HEK293 (cell line): ENCODE data around the gene DGKD.

Experiments
- CTCF ChIA-PET: fragments of 350-600 bp; formaldehyde crosslinking; extraction: SDS; loops from one replicate; lab custom pipeline; 2021; ENCODE audit warnings: antibody characterized with exemption; lab: Yijun Ruan, JAX
- POLR2A ChIA-PET: fragments of 300-600 bp; formaldehyde crosslinking; extraction: SDS; loops from one replicate; lab custom pipeline; 2020; ENCODE audit warnings: antibody characterized with exemption, inconsistent platforms; lab: Yijun Ruan, JAX
- H3K27ac ChIP-seq: fragments of 200-500 bp; sonication (Bioruptor generic); 2 replicates; pipeline ENCODE4 v1.5.1; 2014; ENCODE audit warnings: low read depth, low read length, control low read depth, inconsistent platforms; ENCODE audit errors: extremely low read depth
- H3K36me3 ChIP-seq, 2 experiments: fragments of 200-500 bp in 1 of 2; sonication (Bioruptor generic) in 1 of 2; 1 replicate in 1 of 2; 2 replicates in 1 of 2; pipeline ENCODE4 v1.5.1; 2014 to 2017; ENCODE audit warnings: inconsistent platforms in 2 of 2, low read length in 2 of 2; ENCODE audit not compliant: control insufficient read depth in 2 of 2, insufficient read depth in 1 of 2
- H3K4me1 ChIP-seq: fragments of 200-500 bp; sonication (Bioruptor generic); 2 replicates; pipeline ENCODE4 v1.5.1; 2014; ENCODE audit warnings: mild to moderate bottlenecking, low read length, inconsistent platforms; ENCODE audit not compliant: control insufficient read depth, insufficient read depth
- H3K4me3 ChIP-seq: 2 replicates; pipeline ENCODE4 v1.5.1; 2011; ENCODE audit warnings: low read depth, mild to moderate bottlenecking, control low read depth, low read length, moderate library complexity
- H3K9me3 ChIP-seq: fragments of 200-500 bp; sonication (Bioruptor generic); 2 replicates; pipeline ENCODE4 v1.5.1; 2014; ENCODE audit warnings: low read depth, low read length, inconsistent platforms; ENCODE audit not compliant: control insufficient read depth, insufficient read depth
- GLIS1 ChIP-seq: fragments of 450-650 bp; formaldehyde crosslinking; IDR thresholded peaks from 2 replicates; pipeline ENCODE4 v1.5.1; 2016; ENCODE audit warnings: missing biosample characterization, missing genetic modification characterization
- MEIS1 ChIP-seq: sonication (generic); formaldehyde crosslinking; IDR thresholded peaks from 2 replicates; pipeline ENCODE4 v1.8.1; 2022; ENCODE audit warnings: missing genetic modification reagents, mild to moderate bottlenecking, borderline replicate concordance
- SP3 ChIP-seq: fragments of 450-650 bp; formaldehyde crosslinking; IDR thresholded peaks from 2 replicates; pipeline ENCODE4 v1.5.1; 2016; ENCODE audit warnings: missing biosample characterization, missing genetic modification characterization
- WT1 ChIP-seq: fragments of 450-650 bp; formaldehyde crosslinking; IDR thresholded peaks from 2 replicates; pipeline ENCODE4 v1.5.1; 2016; ENCODE audit warnings: missing biosample characterization, missing genetic modification characterization
- ZBTB17 ChIP-seq: fragments of 450-650 bp; formaldehyde crosslinking; IDR thresholded peaks from 2 replicates; pipeline ENCODE4 v1.5.1; 2016; ENCODE audit warnings: missing biosample characterization, missing genetic modification characterization
- ZFP3 ChIP-seq: fragments of 450-650 bp; formaldehyde crosslinking; IDR thresholded peaks from 2 replicates; pipeline ENCODE4 v1.5.1; 2016; ENCODE audit warnings: low read depth, missing biosample characterization, missing genetic modification characterization
- ZNF10 ChIP-seq: fragments of 450-650 bp; formaldehyde crosslinking; IDR thresholded peaks from 2 replicates; pipeline ENCODE4 v1.5.1; 2017; ENCODE audit warnings: missing biosample characterization, missing genetic modification characterization
- ZNF146 ChIP-seq: fragments of 450-650 bp; formaldehyde crosslinking; IDR thresholded peaks from 2 replicates; pipeline ENCODE4 v1.5.1; 2016; ENCODE audit warnings: missing biosample characterization, missing genetic modification characterization
- ZNF23 ChIP-seq: fragments of 450-650 bp; formaldehyde crosslinking; IDR thresholded peaks from 2 replicates; pipeline ENCODE4 v1.5.1; 2016; ENCODE audit warnings: missing biosample characterization, missing genetic modification characterization, borderline replicate concordance
- ZNF391 ChIP-seq: fragments of 450-650 bp; formaldehyde crosslinking; IDR thresholded peaks from 2 replicates; pipeline ENCODE4 v1.5.1; 2016; ENCODE audit warnings: low read depth, missing biosample characterization, missing genetic modification characterization, borderline replicate concordance
- ZNF548 ChIP-seq: fragments of 450-650 bp; formaldehyde crosslinking; IDR thresholded peaks from 2 replicates; pipeline ENCODE4 v1.5.1; 2016; ENCODE audit warnings: missing biosample characterization, missing genetic modification characterization
- ZNF549 ChIP-seq: fragments of 450-650 bp; IDR thresholded peaks from 2 replicates; pipeline ENCODE4 v1.5.1; 2018; ENCODE audit warnings: missing biosample characterization, missing genetic modification characterization, mild to moderate bottlenecking, inconsistent platforms, moderate library complexity
- ZNF701 ChIP-seq: fragments of 450-650 bp; formaldehyde crosslinking; IDR thresholded peaks from 2 replicates; pipeline ENCODE4 v1.5.1; 2016; ENCODE audit warnings: missing biosample characterization, missing genetic modification characterization
- ZNF707 ChIP-seq: fragments of 450-650 bp; formaldehyde crosslinking; IDR thresholded peaks from 2 replicates; pipeline ENCODE4 v1.5.1; 2016; ENCODE audit warnings: missing biosample characterization, missing genetic modification characterization
- TF ChIP-seq, protein P1 (sequence below): fragments of 450-650 bp; formaldehyde crosslinking; IDR thresholded peaks from 2 replicates; pipeline ENCODE4 v1.5.1; 2016; ENCODE audit warnings: missing biosample characterization, missing genetic modification characterization
- TF ChIP-seq, protein P2 (sequence below): sonication (generic); formaldehyde crosslinking; IDR thresholded peaks from 2 replicates; pipeline ENCODE4 v1.8.1; 2022; ENCODE audit warnings: mild to moderate bottlenecking, moderate library complexity, missing genetic modification reagents
- TF ChIP-seq, protein P3 (sequence below): fragments of 450-650 bp; formaldehyde crosslinking; IDR thresholded peaks from 2 replicates; pipeline ENCODE4; 2016; ENCODE audit warnings: missing biosample characterization, missing genetic modification characterization
- TF ChIP-seq, protein P4 (sequence below): fragments of 450-650 bp; formaldehyde crosslinking; IDR thresholded peaks from 2 replicates; pipeline ENCODE4 v1.5.1; 2016; ENCODE audit warnings: missing biosample characterization, missing genetic modification characterization
- TF ChIP-seq, protein P5 (sequence below): fragments of 450-650 bp; formaldehyde crosslinking; IDR thresholded peaks from 2 replicates; pipeline ENCODE4 v1.5.1; 2016; ENCODE audit warnings: missing biosample characterization, missing genetic modification characterization

Gene DGKD

DNA sequence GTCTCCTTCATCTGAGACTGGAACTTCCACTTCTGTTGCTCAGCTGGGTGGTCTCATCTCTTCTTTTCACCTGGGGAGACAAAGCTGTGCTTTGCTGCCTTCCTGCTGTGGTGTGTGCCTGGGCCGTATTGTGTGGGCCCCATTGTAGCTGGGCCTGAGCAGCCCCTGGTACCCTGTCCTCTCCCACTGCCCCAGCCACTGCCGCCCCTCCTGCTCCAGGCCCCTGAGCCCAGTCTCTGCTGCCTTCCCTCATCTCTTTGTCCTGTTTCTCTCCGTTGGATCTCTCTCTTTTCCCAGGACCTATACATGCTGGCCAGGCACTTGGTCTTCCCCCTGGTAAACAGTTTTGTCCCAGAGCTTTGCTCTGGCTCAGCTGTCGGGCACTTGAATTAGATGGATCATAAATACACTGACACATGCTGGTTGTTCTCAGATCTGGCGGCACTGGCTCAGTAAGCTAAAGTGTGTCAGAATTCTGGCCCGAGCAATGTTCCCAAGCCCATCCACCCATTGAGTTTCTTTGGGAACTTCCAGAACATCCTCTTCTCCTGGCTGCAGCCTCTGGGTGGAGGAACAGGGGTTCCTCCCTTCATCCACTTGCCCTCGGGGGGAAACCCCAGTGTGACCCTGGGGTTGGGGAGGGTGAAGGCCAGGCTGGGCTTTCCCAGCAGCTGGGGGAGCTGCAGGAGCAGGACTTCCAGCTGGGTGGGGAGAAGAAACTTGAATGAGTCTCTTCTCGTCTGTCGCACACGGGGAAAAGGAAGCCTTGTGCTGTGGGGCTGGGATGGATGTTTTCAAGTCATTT is 99.0 kb downstream of the DGKD start (continued):
- TF ChIP-seq, protein P1, sequence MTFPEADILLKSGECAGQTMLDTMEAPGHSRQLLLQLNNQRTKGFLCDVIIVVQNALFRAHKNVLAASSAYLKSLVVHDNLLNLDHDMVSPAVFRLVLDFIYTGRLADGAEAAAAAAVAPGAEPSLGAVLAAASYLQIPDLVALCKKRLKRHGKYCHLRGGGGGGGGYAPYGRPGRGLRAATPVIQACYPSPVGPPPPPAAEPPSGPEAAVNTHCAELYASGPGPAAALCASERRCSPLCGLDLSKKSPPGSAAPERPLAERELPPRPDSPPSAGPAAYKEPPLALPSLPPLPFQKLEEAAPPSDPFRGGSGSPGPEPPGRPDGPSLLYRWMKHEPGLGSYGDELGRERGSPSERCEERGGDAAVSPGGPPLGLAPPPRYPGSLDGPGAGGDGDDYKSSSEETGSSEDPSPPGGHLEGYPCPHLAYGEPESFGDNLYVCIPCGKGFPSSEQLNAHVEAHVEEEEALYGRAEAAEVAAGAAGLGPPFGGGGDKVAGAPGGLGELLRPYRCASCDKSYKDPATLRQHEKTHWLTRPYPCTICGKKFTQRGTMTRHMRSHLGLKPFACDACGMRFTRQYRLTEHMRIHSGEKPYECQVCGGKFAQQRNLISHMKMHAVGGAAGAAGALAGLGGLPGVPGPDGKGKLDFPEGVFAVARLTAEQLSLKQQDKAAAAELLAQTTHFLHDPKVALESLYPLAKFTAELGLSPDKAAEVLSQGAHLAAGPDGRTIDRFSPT (tag by site-specific recombination): no peak
- TF ChIP-seq ZBTB17 (tag by site-specific recombination) (no peak), ZNF146 (tag by site-specific recombination) (no peak), ZNF701 (tag by site-specific recombination) (no peak), ZNF10 (tag by site-specific recombination) (no peak), SP3 (tag by site-specific recombination) (no peak), WT1 (tag by site-specific recombination) (no peak)
- TF ChIP-seq, protein P2, sequence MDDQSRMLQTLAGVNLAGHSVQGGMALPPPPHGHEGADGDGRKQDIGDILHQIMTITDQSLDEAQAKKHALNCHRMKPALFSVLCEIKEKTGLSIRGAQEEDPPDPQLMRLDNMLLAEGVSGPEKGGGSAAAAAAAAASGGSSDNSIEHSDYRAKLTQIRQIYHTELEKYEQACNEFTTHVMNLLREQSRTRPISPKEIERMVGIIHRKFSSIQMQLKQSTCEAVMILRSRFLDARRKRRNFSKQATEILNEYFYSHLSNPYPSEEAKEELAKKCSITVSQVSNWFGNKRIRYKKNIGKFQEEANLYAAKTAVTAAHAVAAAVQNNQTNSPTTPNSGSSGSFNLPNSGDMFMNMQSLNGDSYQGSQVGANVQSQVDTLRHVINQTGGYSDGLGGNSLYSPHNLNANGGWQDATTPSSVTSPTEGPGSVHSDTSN (CRISPR knock-in tag): no peak
- TF ChIP-seq, protein P3, sequence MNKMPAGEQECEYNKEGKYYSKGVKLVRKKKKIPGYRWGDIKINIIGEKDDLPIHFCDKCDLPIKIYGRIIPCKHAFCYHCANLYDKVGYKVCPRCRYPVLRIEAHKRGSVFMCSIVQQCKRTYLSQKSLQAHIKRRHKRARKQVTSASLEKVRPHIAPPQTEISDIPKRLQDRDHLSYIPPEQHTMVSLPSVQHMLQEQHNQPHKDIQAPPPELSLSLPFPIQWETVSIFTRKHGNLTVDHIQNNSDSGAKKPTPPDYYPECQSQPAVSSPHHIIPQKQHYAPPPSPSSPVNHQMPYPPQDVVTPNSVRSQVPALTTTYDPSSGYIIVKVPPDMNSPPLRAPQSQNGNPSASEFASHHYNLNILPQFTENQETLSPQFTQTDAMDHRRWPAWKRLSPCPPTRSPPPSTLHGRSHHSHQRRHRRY (tag by site-specific recombination): no peak

DNA sequence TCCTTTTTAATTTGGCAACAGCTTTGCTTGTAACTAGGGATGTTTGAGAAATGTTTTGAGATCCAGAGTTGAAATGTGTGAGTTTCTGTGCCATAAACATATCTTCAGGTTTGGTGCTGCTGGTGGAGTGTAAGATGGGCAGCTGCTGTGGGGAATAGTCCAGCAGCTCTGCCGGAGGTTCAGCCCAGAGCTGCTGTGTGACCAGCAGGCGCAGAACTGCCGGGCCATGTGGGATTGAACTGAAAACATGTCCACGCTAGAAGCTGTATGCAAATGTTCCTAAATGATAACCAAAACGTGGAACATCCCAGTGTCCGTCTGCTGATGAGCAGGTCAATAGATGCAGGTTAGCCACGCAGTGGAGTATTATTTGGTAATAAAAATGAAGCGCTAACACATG is 99.6 kb downstream of the DGKD start:
- POLR2A ChIA-PET: no interaction called here
- H3K36me3 ChIP-seq: peaks cover 3 to 92% of the 10 kb centered on the region in 2 experiments; a peak in 2 of 3 replicates
- no peaks in the 10 kb centered on the region for H3K9me3 ChIP-seq
- H3K4me1 ChIP-seq: no peaks in the 10 kb centered on the region
- no peak for TF ChIP-seq ZNF391 (tag by site-specific recombination)
- no peak for TF ChIP-seq GLIS1 (tag by site-specific recombination)
- no peak for TF ChIP-seq ZNF549 (tag by site-specific recombination)
- TF ChIP-seq, protein P4, sequence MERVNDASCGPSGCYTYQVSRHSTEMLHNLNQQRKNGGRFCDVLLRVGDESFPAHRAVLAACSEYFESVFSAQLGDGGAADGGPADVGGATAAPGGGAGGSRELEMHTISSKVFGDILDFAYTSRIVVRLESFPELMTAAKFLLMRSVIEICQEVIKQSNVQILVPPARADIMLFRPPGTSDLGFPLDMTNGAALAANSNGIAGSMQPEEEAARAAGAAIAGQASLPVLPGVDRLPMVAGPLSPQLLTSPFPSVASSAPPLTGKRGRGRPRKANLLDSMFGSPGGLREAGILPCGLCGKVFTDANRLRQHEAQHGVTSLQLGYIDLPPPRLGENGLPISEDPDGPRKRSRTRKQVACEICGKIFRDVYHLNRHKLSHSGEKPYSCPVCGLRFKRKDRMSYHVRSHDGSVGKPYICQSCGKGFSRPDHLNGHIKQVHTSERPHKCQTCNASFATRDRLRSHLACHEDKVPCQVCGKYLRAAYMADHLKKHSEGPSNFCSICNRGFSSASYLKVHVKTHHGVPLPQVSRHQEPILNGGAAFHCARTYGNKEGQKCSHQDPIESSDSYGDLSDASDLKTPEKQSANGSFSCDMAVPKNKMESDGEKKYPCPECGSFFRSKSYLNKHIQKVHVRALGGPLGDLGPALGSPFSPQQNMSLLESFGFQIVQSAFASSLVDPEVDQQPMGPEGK (tag by site-specific recombination): no peak
- TF ChIP-seq ZNF23: no peak
- TF ChIP-seq ZFP3: no peak
- TF ChIP-seq MEIS1: no peak
- no peak for TF ChIP-seq ZNF707 (tag by site-specific recombination)
- TF ChIP-seq, protein P5, sequence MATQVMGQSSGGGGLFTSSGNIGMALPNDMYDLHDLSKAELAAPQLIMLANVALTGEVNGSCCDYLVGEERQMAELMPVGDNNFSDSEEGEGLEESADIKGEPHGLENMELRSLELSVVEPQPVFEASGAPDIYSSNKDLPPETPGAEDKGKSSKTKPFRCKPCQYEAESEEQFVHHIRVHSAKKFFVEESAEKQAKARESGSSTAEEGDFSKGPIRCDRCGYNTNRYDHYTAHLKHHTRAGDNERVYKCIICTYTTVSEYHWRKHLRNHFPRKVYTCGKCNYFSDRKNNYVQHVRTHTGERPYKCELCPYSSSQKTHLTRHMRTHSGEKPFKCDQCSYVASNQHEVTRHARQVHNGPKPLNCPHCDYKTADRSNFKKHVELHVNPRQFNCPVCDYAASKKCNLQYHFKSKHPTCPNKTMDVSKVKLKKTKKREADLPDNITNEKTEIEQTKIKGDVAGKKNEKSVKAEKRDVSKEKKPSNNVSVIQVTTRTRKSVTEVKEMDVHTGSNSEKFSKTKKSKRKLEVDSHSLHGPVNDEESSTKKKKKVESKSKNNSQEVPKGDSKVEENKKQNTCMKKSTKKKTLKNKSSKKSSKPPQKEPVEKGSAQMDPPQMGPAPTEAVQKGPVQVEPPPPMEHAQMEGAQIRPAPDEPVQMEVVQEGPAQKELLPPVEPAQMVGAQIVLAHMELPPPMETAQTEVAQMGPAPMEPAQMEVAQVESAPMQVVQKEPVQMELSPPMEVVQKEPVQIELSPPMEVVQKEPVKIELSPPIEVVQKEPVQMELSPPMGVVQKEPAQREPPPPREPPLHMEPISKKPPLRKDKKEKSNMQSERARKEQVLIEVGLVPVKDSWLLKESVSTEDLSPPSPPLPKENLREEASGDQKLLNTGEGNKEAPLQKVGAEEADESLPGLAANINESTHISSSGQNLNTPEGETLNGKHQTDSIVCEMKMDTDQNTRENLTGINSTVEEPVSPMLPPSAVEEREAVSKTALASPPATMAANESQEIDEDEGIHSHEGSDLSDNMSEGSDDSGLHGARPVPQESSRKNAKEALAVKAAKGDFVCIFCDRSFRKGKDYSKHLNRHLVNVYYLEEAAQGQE: no peak
- no peak for TF ChIP-seq ZNF548 (tag by site-specific recombination)
- H3K27ac ChIP-seq: no peak overlapping the region
- CTCF ChIA-PET: interaction anchor here (1.3 kb wide), 1 partner anchor 379 kb away, joined by 6 read pairs; no protein-coding TSS in a partner anchor
- H3K4me3 ChIP-seq: no peak overlapping the region
